Uterus (tissue), 4 donors: ENCODE results near the gene DGCR2. TPM values are rescaled to one million over a fixed set of nuclear protein-coding genes. Genes with fewer than 3 reads are reported as not detected.

ENCODE experiments used
- DNase-seq, 2 donors: peaks; one replicate each; pipeline ENCODE4 v3.0.0-alpha.2; 2019 to 2020
- H3K27ac ChIP-seq, 2 donors: fragments of 200-600 bp; sonication (generic); 1 replicate in 1 of 2; 2 replicates in 1 of 2; pipeline ENCODE4 v1.5.1; 2016 to 2018
- H3K27me3 ChIP-seq, 2 donors: fragments of 200-600 bp; sonication (generic); one replicate each; pipeline ENCODE4 v1.5.1; 2018 to 2019; ENCODE audit warnings: control low read depth in 1 of 2
- H3K36me3 ChIP-seq, 2 donors: fragments of 200-600 bp; sonication (generic); one replicate each; pipeline ENCODE4 v1.5.1; 2019; ENCODE audit warnings: control low read depth in 1 of 2
- H3K4me1 ChIP-seq, 2 donors: fragments of 200-600 bp; sonication (generic); one replicate each; pipeline ENCODE4 v1.5.1; 2018 to 2019; ENCODE audit warnings: control low read depth in 1 of 2
- H3K4me3 ChIP-seq, 2 donors: fragments of 200-600 bp; sonication (generic); 1 replicate in 1 of 2; 2 replicates in 1 of 2; pipeline ENCODE4 v1.5.1; 2018 to 2019; ENCODE audit warnings: mild to moderate bottlenecking in 1 of 2
- H3K9me3 ChIP-seq, 2 donors: fragments of 200-600 bp; sonication (generic); one replicate each; pipeline ENCODE4 v1.5.1; 2019; ENCODE audit warnings: control low read depth in 1 of 2
- CTCF ChIP-seq, 4 experiments: fragments of 200-600 bp in 2 of 4; fragments of 450-650 bp in 2 of 4; sonication (generic) in 2 of 4; IDR thresholded peaks; one replicate each; pipeline ENCODE4 v1.5.1; 2016 to 2019; ENCODE audit warnings: antibody characterized with exemption in 4 of 4, mild to moderate bottlenecking in 2 of 4, moderate library complexity in 1 of 4
- POLR2A ChIP-seq, 2 donors: fragments of 450-650 bp; IDR thresholded peaks; one replicate each; pipeline ENCODE4 v1.6.1; 2016; ENCODE audit warnings: antibody characterized with exemption in 2 of 2, mild to moderate bottlenecking in 1 of 2, moderate library complexity in 1 of 2
- intact Hi-C: fragments of 100-400 bp; cut with DNase I; formaldehyde crosslinking; loops from one replicate; pipeline ENCODE4 v1.15.1; 2023; ENCODE audit warnings: low total_unique reads
- total RNA-seq, 4 donors: library from RNA; depleted of rRNA in 3 of 4; stranded (reverse); fragments of >200 nt in 3 of 4; gene quantifications; one replicate each; pipeline versions ENCODE4 v1.1.0 to v1.2.4, GENCODE V29; 2014 to 2023
- donor health status: DM: yes; HTN: yes; CAD: no.

The DGCR2 gene
- total RNA-seq, 4 donors from 2014 or later: 18.2 to 88.9 (median 47.6) TPM

- no peak overlapping the region for H3K4me3 ChIP-seq
- H3K36me3 ChIP-seq: no peaks in the 10 kb centered on the region
- TF ChIP-seq POLR2A (IDR thresholded peaks at IDR 0.05) (no peak), CTCF (IDR thresholded peaks at IDR 0.05) (no peak)
- no peaks in the 10 kb centered on the region for H3K4me1 ChIP-seq
- peaks cover 5 to 26% of the 10 kb centered on the region in 2 donors for H3K27me3 ChIP-seq
- H3K27ac ChIP-seq: no peak overlapping the region
- no peak for DNase-seq
- no peaks in the 10 kb centered on the region for H3K9me3 ChIP-seq
- intact Hi-C loops: no loop called here
Observed at GRCh38 chr22:19151329-19152191, 29.3 kb upstream of the DGCR2 start.

GRCh38 chr22:19150482-19151328, 28.5 kb upstream of the DGCR2 start:
- no peak for TF ChIP-seq CTCF (IDR thresholded peaks at IDR 0.05)
- no peak for TF ChIP-seq POLR2A (IDR thresholded peaks at IDR 0.05)
- H3K4me1 ChIP-seq: no peaks in the 10 kb centered on the region
- no peak overlapping the region for H3K27ac ChIP-seq
- peaks cover 5 to 26% of the 10 kb centered on the region in 2 donors for H3K27me3 ChIP-seq
- H3K9me3 ChIP-seq: no peaks in the 10 kb centered on the region
- no peaks in the 10 kb centered on the region for H3K36me3 ChIP-seq
- no peak overlapping the region for H3K4me3 ChIP-seq
- intact Hi-C loops: no loop called here
- DNase-seq: no peak

GRCh38 chr22:19149991-19150390, 27.8 kb upstream of the DGCR2 start, which contains the start of gene GSC2:
GSC2 (minus strand) TSS chr22:19150292; CDS start chr22:19150283, 9 bp downstream.
- Histone ChIP-seq H3K36me3 (no peaks in the 10 kb centered on the region), H3K27ac (no peak within 1 kb of the TSS), H3K4me3 (peak within 1 kb of the TSS in 1 of 2 donors; percentile 7), H3K27me3 (peaks cover 5 to 26% of the 10 kb centered on the region in 2 donors), H3K9me3 (no peaks in the 10 kb centered on the region), H3K4me1 (no peaks in the 10 kb centered on the region)
- intact Hi-C loops: no loop called here
- TF ChIP-seq POLR2A (IDR thresholded peaks at IDR 0.05): no peak
- no peak for TF ChIP-seq CTCF (IDR thresholded peaks at IDR 0.05)
- no peak for DNase-seq

GRCh38 chr22:19149047-19149883, 27.1 kb upstream of the DGCR2 start:
- peaks cover 5 to 26% of the 10 kb centered on the region in 2 donors for H3K27me3 ChIP-seq
- DNase-seq: no peak
- no peak for TF ChIP-seq CTCF (IDR thresholded peaks at IDR 0.05)
- no peak for TF ChIP-seq POLR2A (IDR thresholded peaks at IDR 0.05)
- no peaks in the 10 kb centered on the region for H3K4me1 ChIP-seq
- H3K4me3 ChIP-seq: peak overlapping the region in 1 of 2 donors; percentile 7
- H3K36me3 ChIP-seq: no peaks in the 10 kb centered on the region
- H3K27ac ChIP-seq: no peak overlapping the region
- intact Hi-C loops: no loop called here
- no peaks in the 10 kb centered on the region for H3K9me3 ChIP-seq
